Measurements from ENCODE around the gene POLR2L.

GRCh38 chr11:850775-851763, 8.7 kb upstream of the POLR2L start:
- TF ChIP-seq JUND (IDR thresholded peaks at IDR 0.05), result no peak
- no peak for TF ChIP-seq POLR2AphosphoS5 (IDR thresholded peaks at IDR 0.05; ENCODE audit: low read depth, low read length)
- TF ChIP-seq MAX (IDR thresholded peaks at IDR 0.05; ENCODE audit: low read depth), result no peak
- peak; percentile 41; the same call in 1 of the 2 replicates for TF ChIP-seq CTCF (IDR thresholded peaks at IDR 0.05)
- no peak for TF ChIP-seq TAF1 (IDR thresholded peaks at IDR 0.05; ENCODE audit: borderline replicate concordance, low read depth, low read length)
- peak; percentile 63 for TF ChIP-seq RAD21 (IDR thresholded peaks at IDR 0.05; ENCODE audit: low read length)
- TF ChIP-seq, protein P1, sequence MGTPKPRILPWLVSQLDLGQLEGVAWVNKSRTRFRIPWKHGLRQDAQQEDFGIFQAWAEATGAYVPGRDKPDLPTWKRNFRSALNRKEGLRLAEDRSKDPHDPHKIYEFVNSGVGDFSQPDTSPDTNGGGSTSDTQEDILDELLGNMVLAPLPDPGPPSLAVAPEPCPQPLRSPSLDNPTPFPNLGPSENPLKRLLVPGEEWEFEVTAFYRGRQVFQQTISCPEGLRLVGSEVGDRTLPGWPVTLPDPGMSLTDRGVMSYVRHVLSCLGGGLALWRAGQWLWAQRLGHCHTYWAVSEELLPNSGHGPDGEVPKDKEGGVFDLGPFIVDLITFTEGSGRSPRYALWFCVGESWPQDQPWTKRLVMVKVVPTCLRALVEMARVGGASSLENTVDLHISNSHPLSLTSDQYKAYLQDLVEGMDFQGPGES (IDR thresholded peaks at IDR 0.05; ENCODE audit: low read depth, low read length), result no peak
- peak; percentile 28 for TF ChIP-seq SMC3 (IDR thresholded peaks at IDR 0.05; ENCODE audit: low read depth, low read length)
- TF ChIP-seq, protein P2, sequence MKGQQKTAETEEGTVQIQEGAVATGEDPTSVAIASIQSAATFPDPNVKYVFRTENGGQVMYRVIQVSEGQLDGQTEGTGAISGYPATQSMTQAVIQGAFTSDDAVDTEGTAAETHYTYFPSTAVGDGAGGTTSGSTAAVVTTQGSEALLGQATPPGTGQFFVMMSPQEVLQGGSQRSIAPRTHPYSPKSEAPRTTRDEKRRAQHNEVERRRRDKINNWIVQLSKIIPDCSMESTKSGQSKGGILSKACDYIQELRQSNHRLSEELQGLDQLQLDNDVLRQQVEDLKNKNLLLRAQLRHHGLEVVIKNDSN (IDR thresholded peaks at IDR 0.05; ENCODE audit: borderline replicate concordance, low read depth), result no peak
- no peak for TF ChIP-seq SIN3A (IDR thresholded peaks at IDR 0.05; ENCODE audit: borderline replicate concordance, low read depth, low read length)
- no peak for TF ChIP-seq GABPA (IDR thresholded peaks at IDR 0.05; ENCODE audit: low read depth)

Data from SK-N-SH (cell line).